HG03432 (cell line): ENCODE measurements around the gene ILK.
A peak's percentile ranks its signal among the peaks of the same experiment; 100 is the strongest.

Experiments used
- ATAC-seq: cut with Tn5 transposase; IDR thresholded peaks from one replicate; pipeline ENCODE4 v1.9.1; 2021; ENCODE audit warnings: mild to moderate bottlenecking, moderate library complexity; ENCODE audit not compliant: unreplicated experiment

ILK gene

DNA sequence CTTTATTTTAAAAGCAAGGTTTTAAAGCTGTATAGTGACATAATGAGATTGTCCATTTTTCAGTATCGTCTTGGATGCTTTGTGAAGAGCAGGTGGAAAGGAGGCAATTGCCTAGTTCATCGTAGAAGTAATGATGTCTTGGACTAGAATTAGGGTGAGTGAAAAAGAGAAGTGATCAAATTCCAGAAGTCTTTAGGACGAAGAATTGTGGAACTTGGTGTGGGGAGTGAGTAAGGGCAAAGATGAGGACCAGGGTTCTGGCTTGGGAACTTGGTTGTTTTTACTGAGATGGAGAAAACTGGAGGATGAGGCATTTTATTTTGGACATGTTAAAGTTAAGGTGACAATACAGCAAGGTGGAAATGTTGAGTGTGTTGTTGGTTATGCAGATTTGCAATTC, 1.2 kb downstream of the ILK start:
- ATAC-seq, result no peak

DNA sequence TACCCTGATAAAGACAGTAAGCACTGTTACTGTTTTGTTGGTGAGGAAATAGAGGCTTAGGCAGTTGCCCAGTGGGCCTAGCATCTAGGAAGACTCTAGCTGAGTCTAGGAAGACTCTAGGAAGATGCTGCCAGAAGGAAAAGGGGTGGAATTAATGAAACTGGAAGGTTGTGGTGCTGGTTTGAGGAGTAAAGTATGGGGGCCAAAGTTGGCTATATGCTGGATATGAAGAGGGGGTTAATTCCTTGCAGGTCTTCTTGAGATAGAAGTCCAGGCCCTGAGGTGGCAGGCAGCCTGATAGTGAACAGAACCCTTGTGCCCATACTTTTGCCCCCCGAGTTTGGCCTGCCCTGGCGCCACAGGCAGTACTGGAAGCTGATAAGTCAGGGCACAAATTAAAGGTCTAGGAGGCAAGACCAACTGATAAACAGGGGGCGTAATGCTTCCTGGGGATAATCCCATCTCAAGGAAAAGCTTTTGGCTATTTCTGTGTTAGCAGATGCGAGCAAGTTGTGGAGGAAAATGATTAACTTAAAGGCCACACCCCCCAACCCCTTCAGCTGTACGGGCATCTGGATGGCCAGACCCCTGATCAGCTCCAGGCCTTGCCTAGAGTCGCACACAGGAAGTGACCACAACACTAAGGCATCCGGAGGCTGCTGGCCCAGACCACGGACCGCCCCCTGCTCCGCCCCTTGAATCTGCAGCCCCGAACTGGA, 3.1 kb downstream of the ILK start:
- peak; percentile 47 for ATAC-seq

DNA sequence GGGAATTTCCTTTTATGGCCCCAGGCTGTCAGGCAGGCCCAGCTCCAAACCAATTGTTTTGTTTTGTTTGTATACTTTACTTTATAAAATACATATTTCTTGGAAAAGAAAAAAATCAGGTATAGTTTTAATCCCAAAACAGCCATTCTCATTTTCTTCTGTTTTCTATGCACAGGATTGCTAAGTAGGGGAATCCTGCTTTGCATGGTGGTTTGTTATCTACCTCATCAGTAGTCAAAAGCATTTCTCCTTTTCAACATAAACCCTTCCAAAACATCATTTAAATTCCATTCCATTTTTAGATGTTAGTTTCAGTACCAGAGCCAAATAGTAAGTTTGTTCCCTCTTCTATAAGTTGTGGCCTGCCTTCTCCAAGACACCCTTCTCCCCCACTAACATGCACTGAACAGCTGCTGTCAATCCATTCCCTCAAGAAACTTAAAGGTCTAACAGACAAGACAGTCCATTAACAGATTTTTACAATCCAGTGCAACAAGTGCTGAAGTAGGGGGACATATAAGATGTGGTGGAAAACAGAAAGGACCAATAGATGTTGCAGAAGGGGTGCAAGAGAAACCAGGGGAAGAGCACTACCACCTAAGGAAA, 3.7 kb downstream of the ILK start:
- ATAC-seq, result no peak

DNA sequence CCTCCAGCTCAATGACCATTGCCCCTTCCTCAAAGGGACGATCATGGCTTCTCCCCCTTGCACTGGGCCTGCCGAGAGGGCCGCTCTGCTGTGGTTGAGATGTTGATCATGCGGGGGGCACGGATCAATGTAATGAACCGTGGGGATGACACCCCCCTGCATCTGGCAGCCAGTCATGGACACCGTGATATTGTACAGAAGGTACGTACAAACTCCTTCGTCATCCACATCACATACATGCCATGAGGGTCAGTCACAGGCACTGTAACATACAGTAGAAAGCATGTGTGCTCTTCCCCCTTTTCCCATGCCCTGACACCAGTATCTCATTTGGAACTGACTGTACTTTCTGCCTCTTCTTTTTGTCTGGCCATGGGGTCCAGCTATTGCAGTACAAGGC, 4.4 kb downstream of the ILK start:
- no peak for ATAC-seq

DNA sequence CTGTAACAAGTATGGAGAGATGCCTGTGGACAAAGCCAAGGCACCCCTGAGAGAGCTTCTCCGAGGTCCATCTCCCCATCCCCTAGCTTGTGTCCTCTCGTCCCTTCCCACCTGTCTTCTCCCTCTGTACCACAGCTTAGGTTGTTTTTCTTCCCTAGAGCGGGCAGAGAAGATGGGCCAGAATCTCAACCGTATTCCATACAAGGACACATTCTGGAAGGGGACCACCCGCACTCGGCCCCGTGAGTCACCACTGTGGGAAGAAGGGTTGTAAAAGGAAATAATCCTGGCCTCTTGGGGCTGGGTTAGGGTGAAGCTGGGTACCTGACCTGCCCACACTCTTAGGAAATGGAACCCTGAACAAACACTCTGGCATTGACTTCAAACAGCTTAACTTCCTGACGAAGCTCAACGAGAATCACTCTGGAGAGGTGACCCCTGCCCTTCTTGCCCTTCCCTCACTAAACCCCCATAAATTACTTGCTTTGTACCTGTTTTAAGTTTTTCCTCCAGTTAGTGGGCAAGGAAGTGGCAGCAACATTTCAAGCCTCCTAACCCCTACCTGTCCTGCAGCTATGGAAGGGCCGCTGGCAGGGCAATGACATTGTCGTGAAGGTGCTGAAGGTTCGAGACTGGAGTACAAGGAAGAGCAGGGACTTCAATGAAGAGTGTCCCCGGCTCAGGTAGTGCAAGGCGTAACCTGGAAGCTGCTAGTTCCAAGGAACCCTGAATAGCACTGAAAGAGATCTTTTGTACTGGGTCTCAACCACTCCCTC, 5.3 kb downstream of the ILK start:
- no peak for ATAC-seq

DNA sequence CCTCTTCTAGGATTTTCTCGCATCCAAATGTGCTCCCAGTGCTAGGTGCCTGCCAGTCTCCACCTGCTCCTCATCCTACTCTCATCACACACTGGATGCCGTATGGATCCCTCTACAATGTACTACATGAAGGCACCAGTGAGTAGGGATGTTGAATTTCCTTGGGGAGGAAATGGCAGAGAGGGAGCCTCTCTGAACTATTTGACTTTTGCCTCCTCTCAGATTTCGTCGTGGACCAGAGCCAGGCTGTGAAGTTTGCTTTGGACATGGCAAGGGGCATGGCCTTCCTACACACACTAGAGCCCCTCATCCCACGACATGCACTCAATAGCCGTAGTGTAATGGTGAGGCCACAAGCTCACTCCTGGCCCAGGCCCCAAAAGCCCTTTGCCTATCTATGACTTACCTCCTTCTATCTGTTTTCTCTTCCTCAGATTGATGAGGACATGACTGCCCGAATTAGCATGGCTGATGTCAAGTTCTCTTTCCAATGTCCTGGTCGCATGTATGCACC, 6.0 kb downstream of the ILK start:
- no peak for ATAC-seq

DNA sequence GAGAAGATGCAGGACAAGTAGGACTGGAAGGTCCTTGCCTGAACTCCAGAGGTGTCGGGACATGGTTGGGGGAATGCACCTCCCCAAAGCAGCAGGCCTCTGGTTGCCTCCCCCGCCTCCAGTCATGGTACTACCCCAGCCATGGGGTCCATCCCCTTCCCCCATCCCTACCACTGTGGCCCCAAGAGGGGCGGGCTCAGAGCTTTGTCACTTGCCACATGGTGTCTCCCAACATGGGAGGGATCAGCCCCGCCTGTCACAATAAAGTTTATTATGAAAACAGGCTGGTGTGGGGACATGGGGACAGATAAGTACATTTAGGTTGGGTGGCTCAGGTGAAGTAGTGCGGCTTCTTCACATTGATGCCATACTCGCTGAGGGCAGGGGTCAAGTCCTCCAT, 7.0 kb downstream of the ILK start:
- ATAC-seq, result no peak

DNA sequence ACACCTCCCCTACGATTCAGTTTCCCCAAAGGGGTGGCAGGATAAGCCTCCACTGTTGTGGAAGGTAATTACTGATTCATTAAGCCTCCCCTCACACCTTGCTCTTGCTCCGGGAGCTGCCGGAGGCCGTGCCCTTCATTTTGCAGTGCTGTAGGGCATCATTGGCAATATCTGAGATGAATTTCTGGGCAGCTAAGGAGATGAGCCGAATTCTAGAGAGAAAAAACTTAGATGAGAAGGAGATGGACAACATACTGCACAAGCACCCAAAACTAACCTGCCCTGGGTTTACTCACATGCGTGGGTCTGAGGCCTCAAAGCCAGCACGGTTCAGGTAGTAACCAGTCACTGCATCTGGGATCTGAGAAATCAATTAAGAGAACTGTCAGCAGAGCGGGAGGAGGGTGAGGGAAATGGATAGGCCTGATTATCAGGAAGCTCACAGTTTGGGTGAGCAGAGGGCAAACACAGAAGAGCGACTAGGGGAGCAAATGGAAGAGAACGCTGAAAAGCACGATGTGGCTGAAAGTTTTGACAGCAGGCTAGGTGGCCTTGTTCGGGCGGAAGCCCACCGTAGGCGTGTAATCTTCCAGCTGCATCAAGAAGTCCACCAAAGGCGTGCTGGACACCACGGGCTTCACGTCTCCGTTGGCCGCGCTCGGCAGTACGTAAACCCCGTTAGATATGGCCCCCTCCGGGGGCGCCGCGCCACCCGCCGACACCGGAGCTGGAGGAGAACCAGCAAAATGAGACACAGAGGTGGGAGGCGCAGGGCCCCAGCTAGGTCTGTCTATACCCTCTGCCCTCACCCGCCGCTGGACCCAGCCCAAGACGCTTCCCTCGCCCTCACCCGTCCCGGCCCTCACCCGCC, 7.8 kb downstream of the ILK start:
- no peak for ATAC-seq

DNA sequence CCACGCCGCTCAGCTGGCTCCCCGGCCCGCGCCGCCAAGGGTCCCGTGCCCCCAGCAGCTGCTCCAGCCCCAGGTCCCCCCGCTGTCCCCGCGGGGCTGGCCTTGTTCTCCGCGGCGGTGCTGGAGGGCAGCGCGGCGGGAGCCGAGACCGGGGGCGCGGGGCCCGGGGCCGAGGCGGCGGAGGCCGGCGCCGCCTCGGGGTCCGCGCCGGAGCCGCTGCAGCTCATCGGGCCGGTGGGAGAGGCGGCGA, 8.3 kb downstream of the ILK start:
- peak; percentile 15 for ATAC-seq

DNA sequence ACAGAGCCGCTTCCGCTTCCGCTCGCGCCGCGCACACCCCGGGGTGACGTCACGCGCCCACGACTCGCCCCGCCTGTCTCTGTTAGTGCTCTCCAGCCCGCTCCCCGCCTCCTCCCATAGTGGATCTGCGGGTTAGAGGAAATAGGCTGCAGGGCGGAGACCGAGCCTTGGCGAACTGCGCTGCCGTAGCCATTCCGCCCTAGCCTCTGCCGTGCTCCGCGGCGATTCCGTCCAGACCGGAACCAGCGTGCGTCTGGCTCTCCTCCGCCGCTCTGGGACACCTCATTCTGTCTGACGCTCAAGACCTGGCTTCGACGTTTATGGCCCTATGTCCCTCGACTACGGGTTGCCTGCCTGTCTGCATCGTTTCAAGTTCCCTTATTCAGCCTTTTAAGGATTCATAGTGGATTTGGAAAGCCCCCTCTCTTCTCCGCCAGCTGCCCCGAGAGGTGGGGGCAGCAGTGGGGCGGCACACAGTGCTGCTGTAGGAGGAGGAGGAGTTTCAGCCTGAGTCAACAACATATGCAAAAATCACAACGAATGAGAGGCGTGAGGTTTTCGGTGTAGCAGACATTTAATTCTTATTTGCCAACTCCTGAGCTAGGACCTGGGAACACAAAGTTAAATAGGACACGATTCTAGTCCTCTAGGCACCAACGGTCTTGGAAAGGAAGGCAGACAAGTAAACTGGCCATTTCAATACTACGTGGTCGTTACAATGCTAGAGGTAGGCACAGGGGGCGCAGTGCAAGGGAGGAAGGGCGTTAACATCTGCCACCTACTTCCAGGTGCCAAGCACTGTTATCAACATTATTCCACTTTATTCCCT, 8.9 kb downstream of the ILK start, which contains the start of gene TAF10:
TSS of gene TAF10 (minus strand) at position 4 of the 829 bp plus-strand sequence. CDS start 27 bp downstream, outside the sequence.
- ATAC-seq, result peak; percentile 93

DNA sequence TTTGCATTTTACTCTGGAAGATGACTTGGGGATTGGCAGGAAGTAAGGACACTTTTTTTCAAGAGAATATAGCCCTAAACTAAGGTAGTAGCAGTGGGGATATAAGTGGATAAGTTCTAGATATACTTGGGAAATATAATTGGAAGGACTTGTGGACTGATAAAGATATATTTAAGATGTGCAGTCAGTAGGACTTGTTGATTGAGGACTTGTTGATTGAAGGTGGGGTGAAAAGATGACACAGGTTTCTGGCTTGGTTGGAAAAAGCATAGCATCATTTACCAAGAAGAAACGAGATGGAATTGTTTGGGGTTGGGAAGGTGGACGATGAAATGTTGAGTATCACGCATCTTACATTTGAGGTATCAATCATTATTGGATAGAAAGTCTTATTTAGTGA, 9.9 kb downstream of the ILK start:
- no peak for ATAC-seq

DNA sequence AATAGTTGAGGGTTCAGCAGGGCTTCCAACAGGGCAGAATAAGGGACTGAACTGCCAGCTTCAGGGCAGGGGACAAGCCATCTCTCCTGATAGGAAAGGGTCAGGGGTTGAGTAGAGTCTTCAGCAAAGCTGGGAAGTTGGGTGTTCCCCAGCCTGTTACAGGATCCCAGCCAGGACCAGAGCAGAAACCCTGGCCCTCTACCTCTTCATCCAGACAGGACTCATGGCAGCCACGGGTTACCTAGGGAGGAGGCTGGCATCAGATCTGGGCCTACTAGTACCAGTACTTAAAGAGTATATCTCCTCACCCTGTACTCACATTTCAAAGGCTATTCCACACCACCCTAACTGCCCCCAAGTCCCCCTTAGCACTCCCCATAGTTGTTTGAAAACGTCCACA, 10.9 kb downstream of the ILK start:
- no peak for ATAC-seq

DNA sequence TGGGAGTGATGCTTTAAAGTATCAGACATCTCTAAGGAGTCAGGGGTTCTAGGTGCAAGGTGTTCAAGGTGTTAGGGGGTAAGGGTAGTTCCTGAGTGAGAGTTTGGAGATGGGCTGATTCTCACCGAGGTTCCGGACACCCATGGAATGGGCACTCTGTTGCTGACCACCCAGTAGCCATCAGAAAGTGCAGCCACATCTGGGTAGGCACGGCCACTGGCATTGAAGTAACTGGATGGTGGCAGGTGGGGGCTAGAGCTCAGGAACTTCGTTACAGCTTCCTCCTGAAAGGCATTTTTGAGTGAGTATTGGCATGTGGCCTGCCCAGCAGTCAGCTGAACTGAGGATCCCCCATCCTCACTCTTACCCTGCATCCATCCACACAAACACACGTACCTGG, 11.5 kb downstream of the ILK start:
- ATAC-seq, result no peak

DNA sequence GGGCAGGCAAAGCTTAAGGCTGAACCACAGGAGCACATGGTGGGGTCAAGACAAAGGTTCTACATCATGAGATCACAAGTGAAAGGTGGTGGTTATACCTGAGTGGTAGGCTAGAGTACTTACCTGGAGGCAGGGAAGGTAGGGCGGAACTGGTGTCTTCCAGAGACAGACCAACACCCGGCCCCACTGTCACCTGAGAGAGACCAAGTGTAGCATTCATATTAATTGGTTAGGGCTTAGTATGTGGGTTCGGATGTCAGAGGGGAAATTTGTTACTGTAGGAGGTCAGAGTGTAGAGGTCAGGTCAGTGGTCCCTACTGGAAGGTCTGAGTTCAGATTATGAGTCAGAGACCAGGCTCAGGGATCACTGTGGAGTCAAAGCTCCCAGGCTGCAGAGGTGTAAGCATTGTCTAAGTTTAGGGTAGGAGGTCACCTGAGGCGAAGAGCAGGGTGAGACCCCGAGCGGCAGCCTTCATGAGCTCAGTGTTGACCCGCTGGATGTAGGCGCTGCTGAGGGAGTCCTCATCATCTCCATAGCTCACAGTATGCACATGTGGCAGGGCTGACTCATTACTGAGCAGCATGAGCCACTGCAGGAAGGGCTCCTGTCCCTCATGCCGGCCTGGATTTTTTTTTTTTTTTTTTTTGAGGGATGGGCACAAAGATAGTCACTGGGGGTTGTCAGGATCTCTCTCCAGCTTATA, 12.5 kb downstream of the ILK start:
- ATAC-seq, result no peak

DNA sequence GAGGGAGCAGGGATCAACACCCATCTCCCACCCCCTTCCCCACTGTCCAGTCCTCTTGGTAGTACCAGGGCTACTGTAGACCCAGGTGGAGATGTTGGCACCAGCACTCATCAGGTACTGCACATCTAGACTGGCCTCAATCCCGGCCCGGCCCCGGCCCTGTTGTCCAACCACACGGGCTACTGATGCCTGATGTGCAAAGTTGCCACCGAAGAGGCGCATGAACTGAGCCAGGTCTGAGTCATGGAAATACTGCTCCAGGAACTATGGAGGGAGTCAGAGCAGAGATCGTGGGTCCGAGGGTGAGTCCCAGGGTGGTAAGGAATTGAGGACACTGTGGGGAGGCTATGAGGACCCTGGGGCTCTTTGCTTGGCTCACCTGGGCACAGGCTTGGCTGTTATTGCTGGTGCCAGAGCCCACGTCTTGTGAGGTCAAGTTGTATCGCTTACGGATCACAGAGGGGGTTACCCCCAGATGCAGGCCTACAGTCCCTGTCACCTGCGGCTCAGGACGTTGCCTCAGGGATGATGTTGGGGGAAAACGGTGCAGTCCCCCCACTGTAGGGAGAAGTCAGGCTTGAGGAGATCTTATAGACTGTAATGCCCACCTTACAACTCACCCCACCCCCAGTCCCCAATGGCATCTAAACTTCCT, 13.1 kb downstream of the ILK start:
- no peak for ATAC-seq

DNA sequence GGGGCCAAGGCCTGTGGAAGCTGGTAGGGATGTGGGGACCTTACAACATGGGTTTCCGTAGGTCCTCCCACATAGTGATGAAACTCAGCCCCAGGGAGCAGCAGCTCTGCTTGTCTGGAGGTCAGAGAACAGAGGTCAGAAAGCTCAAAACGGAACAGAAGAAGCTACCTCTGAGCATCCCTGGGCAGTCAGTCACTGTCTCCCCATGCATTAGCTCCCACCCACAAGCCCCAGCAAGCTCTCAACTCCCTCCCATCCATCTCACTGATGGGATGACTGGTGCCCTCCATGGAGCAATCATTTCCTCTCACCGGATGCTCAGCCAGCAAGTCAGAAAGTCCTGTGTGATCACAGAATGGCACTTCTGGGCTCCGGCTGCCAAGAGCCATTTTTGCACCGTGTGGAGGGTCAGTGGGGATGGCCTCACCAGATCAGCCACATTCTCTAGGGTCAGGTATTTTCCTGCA, 13.8 kb downstream of the ILK start:
- ATAC-seq, result no peak

DNA sequence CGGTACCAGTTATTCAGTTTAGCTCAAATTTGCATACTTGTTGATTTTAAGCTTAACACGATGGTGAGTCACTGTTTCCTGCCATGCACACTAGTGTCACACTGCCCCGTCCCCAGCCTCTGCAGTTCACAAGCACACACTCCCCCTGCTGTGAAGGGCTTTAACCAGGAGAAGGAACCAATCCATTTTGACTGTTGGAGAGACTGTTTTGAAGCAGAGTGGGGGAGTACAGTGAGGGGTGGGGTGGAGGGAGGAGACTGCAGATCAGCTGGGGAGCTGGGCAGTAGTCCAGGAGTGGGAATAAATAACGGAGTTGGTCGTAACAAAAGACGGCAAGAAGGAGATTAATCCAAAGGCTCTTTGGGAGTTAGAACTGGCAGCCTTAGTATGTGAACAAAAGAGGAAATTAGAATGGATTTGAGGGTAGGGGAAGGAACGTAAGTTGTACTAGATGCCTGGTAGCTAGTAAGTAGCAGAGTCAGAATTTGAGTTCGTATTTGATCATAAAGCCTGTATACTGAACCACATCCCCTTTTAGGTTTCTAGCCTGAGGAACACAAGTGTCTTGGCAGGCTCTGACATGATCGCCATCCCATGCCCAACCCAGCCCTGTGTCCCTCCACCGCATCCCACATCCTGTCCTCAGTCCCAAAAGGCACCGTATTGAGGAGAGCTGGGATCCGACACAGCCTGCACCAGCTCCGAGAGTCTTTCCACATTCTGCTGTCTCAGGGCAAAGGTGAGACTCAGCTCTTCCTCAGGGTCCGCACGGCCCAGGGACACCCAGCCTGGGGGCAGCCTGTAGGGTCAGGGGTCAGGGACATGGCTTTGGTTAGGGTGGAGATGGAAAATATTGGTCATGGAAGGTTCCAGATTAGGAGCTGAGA, 14.8 kb downstream of the ILK start:
- peak; percentile 5 for ATAC-seq
